IPS-18c (cell line): ENCODE data around the gene S100A7.
"Not testable (repeated sequence)": the region's sequence is repeated elsewhere in the genome, so short reads cannot be mapped to it uniquely, and the experiment has no call there.

Experiments
- H3K4me3 ChIP-seq: 2 replicates; pipeline ENCODE4 v1.7.0; 2013; ENCODE audit warnings: low read depth, mild to moderate bottlenecking, low read length, moderate library complexity; ENCODE audit not compliant: insufficient read depth
- H3K9me3 ChIP-seq: one replicate; pipeline ENCODE4 v1.6.1; 2013; ENCODE audit warnings: mild to moderate bottlenecking, low read length, moderate library complexity; ENCODE audit not compliant: control insufficient read depth, insufficient read depth

Gene S100A7

DNA sequence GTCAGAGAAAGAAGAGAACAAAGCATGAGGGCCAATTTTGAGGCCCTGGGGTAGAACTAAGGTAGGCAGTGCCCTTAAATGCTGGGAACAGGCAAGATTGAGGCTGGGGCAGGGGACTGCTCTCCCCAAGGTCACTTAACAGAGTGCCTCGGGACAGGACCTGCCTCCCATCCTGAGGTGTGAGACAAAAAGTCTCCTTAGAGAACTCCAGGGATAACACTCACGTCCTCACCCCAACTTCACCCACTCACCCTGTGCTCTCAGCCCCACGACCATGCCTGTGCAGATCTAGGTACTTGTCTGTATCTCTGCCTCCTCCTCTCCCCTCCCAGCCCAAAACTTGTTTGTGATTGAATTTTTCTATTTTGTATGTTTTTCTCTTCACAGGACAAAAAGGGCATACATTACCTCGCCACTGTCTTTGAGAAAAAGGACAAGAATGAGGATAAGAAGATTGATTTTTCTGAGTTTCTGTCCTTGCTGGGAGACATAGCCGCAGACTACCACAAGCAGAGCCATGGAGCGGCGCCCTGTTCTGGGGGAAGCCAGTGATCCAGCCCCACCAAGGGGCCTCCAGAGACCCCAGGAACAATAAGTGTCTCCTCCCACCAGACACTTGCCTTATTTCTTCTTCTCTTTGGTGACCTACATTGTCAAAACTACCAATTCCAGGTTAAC lies 41.6 kb downstream of the S100A7 start:
- not testable (repeated sequence) for H3K9me3 ChIP-seq, H3K4me3 ChIP-seq

DNA sequence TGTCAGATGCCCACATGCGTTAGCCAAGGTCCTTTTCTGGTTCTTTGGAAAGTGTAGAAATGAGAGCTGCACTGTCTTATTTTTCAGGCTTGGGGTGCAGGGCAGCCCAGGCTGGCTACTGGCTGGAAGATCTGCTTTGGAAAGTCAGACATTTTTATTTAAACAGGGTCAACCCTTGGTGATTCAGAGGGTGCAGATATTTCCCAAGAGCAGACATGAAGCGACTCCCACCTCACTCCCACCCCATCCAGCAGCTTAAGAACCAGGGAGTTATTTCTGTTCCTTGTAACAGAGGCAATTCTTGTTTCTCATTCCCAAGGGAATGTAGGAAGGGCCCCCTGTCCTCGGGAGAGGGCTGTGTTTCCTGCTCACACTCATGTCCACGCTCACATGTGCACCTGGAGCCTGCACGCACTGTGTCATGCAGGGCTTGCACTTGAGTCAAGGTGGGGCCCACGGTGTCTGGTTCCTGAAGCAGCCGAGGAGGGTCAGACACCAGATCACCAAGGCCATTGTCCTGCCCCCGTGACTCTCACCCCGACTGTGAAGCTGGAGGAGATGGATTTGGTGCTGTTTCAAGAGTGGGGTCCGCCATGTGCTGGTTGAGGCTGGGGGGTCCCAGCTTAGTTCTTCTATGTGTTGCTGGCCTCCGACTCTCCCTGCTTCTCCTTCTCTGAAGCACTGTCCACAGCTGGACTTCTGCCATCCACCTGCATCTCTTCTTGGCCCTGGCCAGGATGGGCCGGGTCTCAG lies 43.1 kb downstream of the S100A7 start:
- Histone ChIP-seq H3K4me3 (no peak overlapping the region), H3K9me3 (no peaks in the 10 kb centered on the region)

DNA sequence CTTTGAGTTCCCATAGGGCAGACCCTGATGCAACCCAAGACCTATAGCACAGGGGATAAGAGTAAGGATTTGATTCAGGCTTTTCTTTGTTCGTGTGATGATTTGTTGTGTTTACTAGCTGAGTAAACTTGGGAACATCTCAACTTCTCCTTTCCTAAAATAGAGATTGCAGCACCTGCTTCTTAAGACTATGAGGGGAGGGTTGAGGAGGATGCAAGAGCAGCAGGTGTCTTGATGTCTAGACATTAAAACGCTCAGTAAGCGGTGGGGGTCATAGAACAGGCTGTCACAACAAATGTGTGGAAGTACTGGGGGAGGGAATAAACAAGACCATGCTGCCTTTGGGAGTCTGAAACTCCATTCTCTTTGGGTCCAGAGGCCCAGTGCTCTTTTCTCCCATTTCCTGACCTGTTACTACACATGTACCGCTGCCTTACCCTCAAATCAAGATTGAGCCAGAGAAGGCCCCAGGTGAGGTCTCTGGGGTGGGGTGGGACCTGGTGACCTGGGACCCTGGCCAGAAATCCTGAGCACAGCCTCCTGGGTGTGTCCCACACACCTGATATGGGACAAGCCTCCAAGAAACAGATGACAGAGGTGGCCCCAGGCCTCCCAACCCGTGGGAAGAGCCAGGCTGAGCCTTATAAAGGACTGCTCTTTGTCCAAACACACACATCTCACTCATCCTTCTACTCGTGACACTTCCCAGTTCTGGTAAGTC lies 44.4 kb downstream of the S100A7 start, which contains the start of gene S100A7A:
Gene S100A7A (plus strand): TSS at position 671 of the 721 bp plus-strand sequence. CDS start 1,563 bp downstream, outside the sequence.
- Histone ChIP-seq H3K9me3 (no peaks in the 10 kb centered on the region), H3K4me3 (no peak within 1 kb of the TSS)

DNA sequence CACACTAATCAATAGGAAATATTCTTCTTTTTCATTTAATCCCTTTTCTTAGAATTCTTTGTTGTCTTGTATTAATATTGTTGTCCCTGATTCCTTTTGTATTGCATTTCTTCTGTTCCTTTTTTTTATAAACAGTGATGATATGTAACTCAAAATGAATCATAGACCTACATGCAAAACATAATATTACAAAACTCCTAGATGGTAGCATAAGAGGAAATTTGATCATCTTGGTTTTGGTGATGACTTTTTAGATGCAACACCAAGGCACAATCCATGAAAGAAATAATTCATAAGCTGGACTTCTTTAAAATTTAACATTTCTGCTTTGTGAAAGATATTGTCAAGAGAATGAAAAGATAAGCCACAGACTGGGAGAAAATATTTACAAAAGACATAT lies 46.5 kb downstream of the S100A7 start:
- not testable (repeated sequence) for H3K9me3 ChIP-seq, H3K4me3 ChIP-seq
